ENCODE measurements around the gene MAGED1. TPM values are rescaled to one million over a fixed set of nuclear protein-coding genes. Genes with fewer than 3 reads are reported as not detected.

MAGED1 gene
- total RNA-seq, 2 experiments from 2014 or later = 42.7 to 43.1 TPM

- Mint-ChIP-seq H3K27me3 (no peaks in the 10 kb centered on the region), H3K27ac (no peak overlapping the region), H3K4me3 (no peak overlapping the region), H3K4me1 (ENCODE audit: low read depth) (peaks cover 12% of the 10 kb centered on the region), H3K9me3 (peaks cover 14% of the 10 kb centered on the region), H3K36me3 (peaks cover 16% of the 10 kb centered on the region)
- POLR2A ChIA-PET = no interaction called here
- DNase-seq = no peak
- CTCF ChIA-PET = no interaction called here
- intact Hi-C loops (cut with micrococcal nuclease) = no loop called here
Measured at GRCh38 chrX:51867626-51868025, 25.8 kb upstream of the MAGED1 start.

DNA sequence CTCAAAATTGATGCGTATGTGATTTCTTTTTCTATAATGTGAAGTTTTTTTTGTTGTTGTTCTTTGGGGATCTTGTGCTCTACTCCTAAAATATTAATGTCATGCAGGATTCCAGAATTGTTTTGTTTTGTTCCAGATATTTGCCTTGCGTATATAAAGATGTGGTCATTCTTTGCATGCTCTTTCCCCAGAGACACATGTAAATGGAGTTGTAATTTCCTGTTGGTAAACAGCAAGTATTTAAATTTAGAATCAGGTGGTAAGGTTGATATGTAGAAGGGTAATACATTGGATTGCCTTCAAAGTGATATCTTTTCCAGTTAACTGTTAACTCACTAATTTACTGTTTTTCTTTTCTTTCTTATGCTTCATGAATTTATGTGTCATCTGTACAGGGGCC lies 23.1 kb upstream of the MAGED1 start:
- peaks cover 7% of the 10 kb centered on the region for H3K36me3 Mint-ChIP-seq
- H3K27ac Mint-ChIP-seq = no peak overlapping the region
- CTCF ChIA-PET = no interaction called here
- H3K4me1 Mint-ChIP-seq (ENCODE audit: low read depth) = peaks cover 10% of the 10 kb centered on the region
- no peak for DNase-seq
- intact Hi-C loops (cut with micrococcal nuclease) = no loop called here
- H3K4me3 Mint-ChIP-seq = no peak overlapping the region
- no peaks in the 10 kb centered on the region for H3K27me3 Mint-ChIP-seq
- peaks cover 2% of the 10 kb centered on the region for H3K9me3 Mint-ChIP-seq
- POLR2A ChIA-PET = no interaction called here

GRCh38 chrX:51874123-51874522 lies 19.3 kb upstream of the MAGED1 start:
- ChIA-PET POLR2A (no interaction called here), CTCF (no interaction called here)
- H3K4me3 Mint-ChIP-seq = no peak overlapping the region
- no peaks in the 10 kb centered on the region for H3K27me3 Mint-ChIP-seq
- DNase-seq = no peak
- H3K4me1 Mint-ChIP-seq (ENCODE audit: low read depth) = peaks cover 4% of the 10 kb centered on the region
- peaks cover 5% of the 10 kb centered on the region for H3K36me3 Mint-ChIP-seq
- H3K27ac Mint-ChIP-seq = no peak overlapping the region
- peaks cover 2% of the 10 kb centered on the region for H3K9me3 Mint-ChIP-seq
- intact Hi-C loops (cut with micrococcal nuclease) = no loop called here

GRCh38 chrX:51876441-51876840 lies 17.0 kb upstream of the MAGED1 start:
- Mint-ChIP-seq H3K27me3 (no peaks in the 10 kb centered on the region), H3K36me3 (peaks cover 2% of the 10 kb centered on the region), H3K9me3 (no peaks in the 10 kb centered on the region), H3K4me3 (no peak overlapping the region), H3K4me1 (ENCODE audit: low read depth) (peaks cover 4% of the 10 kb centered on the region), H3K27ac (no peak overlapping the region)
- DNase-seq = no peak
- ChIA-PET CTCF (no interaction called here), POLR2A (no interaction called here)
- intact Hi-C loops (cut with micrococcal nuclease) = no loop called here

- Mint-ChIP-seq H3K9me3 (no peaks in the 10 kb centered on the region), H3K36me3 (peaks cover 2% of the 10 kb centered on the region), H3K27me3 (no peaks in the 10 kb centered on the region), H3K4me3 (no peak overlapping the region), H3K27ac (no peak overlapping the region), H3K4me1 (ENCODE audit: low read depth) (peaks cover 3% of the 10 kb centered on the region)
- POLR2A ChIA-PET = no interaction called here
- no peak for DNase-seq
- intact Hi-C loops (cut with micrococcal nuclease) = no loop called here
- CTCF ChIA-PET = no interaction called here
Measured at GRCh38 chrX:51878056-51878455, 15.4 kb upstream of the MAGED1 start.

- ChIA-PET CTCF (no interaction called here), POLR2A (no interaction called here)
- H3K4me3 Mint-ChIP-seq = no peak overlapping the region
- no peaks in the 10 kb centered on the region for H3K27me3 Mint-ChIP-seq
- H3K36me3 Mint-ChIP-seq = peaks cover 2% of the 10 kb centered on the region
- DNase-seq = no peak
- H3K27ac Mint-ChIP-seq = no peak overlapping the region
- intact Hi-C loops (cut with micrococcal nuclease) = loop anchor here (5.0 kb wide), 1 partner anchor 372 kb away; no protein-coding TSS in a partner anchor
- peaks cover 7% of the 10 kb centered on the region for H3K4me1 Mint-ChIP-seq (ENCODE audit: low read depth)
- H3K9me3 Mint-ChIP-seq = no peaks in the 10 kb centered on the region
Measured at GRCh38 chrX:51889851-51890250, 3.6 kb upstream of the MAGED1 start.

- peak overlapping the region; percentile 18 for H3K27ac Mint-ChIP-seq
- H3K36me3 Mint-ChIP-seq = peaks cover 2% of the 10 kb centered on the region
- POLR2A ChIA-PET = no interaction called here
- CTCF ChIA-PET = no interaction called here
- intact Hi-C loops (cut with micrococcal nuclease) = loop anchor here (5.0 kb wide), 1 partner anchor 371 kb away; no protein-coding TSS in a partner anchor
- no peak for DNase-seq
- no peak overlapping the region for H3K4me3 Mint-ChIP-seq
- no peaks in the 10 kb centered on the region for H3K27me3 Mint-ChIP-seq
- peaks cover 7% of the 10 kb centered on the region for H3K4me1 Mint-ChIP-seq (ENCODE audit: low read depth)
- H3K9me3 Mint-ChIP-seq = no peaks in the 10 kb centered on the region
Measured at GRCh38 chrX:51891245-51891644, 2.2 kb upstream of the MAGED1 start.

DNA sequence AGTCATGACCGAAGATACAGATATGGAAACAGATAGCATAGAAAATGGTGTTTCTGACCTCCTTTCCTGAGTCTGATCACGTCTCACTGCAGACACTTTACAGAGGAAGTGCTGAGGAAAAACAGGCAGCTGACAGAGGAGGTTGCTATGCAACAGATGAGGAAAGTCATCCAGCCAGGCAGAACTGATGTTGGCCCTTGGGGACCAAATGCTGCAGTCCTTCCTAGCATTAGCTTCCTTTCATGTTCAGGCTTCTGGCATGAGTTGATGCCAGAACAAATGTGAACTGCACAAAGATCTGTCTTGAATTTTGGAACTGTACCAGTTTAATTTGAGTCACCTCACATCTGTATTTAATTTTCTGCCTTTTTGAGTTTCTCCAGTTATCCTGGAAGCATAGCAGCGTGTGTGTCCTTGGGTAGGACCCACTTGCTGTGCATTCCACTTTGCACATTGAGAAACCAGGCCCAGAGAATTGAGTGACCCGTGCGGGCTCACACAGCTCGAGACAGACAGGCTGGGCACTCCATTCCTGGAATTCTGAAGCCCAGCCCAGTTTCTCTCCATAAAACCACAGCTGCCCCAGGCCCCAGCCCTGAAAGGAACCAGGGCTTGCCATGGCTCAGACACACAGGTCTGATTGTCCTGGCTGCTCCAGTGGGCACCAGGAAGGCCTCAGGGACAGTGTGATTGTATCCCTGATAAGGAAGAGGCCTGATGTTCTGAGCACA lies 1.4 kb upstream of the MAGED1 start:
- peaks cover 2% of the 10 kb centered on the region for H3K36me3 Mint-ChIP-seq
- no peaks in the 10 kb centered on the region for H3K27me3 Mint-ChIP-seq
- intact Hi-C loops (cut with micrococcal nuclease) = loop anchor here (5.0 kb wide), 1 partner anchor 370 kb away; no protein-coding TSS in a partner anchor
- ChIA-PET POLR2A (no interaction called here), CTCF (no interaction called here)
- peak overlapping the region; percentile 18 for H3K27ac Mint-ChIP-seq
- no peaks in the 10 kb centered on the region for H3K9me3 Mint-ChIP-seq
- H3K4me1 Mint-ChIP-seq (ENCODE audit: low read depth) = peaks cover 7% of the 10 kb centered on the region
- no peak for DNase-seq
- H3K4me3 Mint-ChIP-seq = no peak overlapping the region

DNA sequence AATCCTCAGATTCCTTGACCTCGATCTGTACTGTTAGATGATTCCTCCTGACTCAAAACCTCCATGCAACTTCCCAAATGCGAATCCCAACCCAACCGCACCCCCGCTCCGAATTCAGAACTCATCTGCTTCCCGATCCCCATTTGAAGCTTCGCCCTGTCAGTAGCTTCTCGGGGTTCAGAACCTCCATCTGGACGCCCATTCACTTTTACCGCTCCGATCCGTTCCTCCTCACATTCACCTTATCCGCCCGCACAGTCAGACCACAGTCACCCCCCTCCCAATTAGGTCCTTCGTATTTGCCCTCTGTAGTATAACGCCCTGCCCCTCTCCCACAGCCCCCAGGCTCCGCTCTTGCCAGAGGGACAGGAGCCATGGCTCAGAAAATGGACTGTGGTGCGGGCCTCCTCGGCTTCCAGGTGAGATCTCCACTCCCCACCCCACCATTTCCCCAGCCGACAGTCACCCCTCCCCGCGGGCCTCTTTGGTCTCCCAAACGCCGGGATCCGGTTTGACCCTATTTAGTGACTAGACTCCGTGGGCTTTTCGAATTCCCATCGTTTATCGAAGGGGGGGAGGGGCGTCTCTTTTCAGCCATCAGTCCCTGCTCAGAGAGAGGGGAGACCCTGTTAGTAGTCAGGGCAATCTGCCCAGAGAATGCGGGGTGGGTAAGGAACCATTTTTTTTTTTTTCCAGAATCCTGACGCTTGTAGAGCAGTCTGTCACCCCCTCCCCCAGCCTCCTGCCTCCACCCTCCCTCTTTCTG lies 691 bp downstream of the MAGED1 start:
- CTCF ChIA-PET = no interaction called here
- H3K27ac Mint-ChIP-seq = peak overlapping the region; percentile 61
- intact Hi-C loops (cut with micrococcal nuclease) = loop anchor here (1.0 to 5.0 kb wide), 2 partner anchors 91 to 368 kb away; no protein-coding TSS in a partner anchor
- POLR2A ChIA-PET = no interaction called here
- no peaks in the 10 kb centered on the region for H3K9me3 Mint-ChIP-seq
- H3K4me3 Mint-ChIP-seq = peak overlapping the region; percentile 91
- peaks cover 7% of the 10 kb centered on the region for H3K4me1 Mint-ChIP-seq (ENCODE audit: low read depth)
- peaks cover 5% of the 10 kb centered on the region for H3K36me3 Mint-ChIP-seq
- no peaks in the 10 kb centered on the region for H3K27me3 Mint-ChIP-seq
- DNase-seq = peak; percentile 23

DNA sequence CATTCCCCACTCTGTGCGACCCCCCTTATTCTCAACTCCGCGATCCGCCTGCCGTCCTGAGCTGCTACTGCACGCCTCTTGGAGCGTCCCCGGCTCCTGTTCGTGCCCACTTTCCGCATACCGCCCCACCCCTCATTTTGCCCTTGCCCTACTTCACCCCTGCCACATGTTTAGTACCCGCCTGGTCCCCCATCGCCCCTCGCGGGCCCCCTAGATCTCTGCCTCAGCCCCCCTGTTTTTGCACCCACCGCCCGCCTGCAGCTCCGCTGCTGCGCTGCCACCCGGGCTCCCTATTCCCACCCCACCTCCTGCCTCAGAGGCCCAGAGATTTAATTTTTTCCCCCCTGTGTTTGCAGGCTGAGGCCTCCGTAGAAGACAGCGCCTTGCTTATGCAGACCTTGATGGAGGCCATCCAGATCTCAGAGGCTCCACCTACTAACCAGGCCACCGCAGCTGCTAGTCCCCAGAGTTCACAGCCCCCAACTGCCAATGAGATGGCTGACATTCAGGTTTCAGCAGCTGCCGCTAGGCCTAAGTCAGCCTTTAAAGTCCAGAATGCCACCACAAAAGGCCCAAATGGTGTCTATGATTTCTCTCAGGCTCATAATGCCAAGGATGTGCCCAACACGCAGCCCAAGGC lies 1.4 kb downstream of the MAGED1 start:
- no peaks in the 10 kb centered on the region for H3K9me3 Mint-ChIP-seq

GRCh38 chrX:51896626-51897025 lies 3.2 kb downstream of the MAGED1 start:
- Mint-ChIP-seq H3K4me1 (ENCODE audit: low read depth) (peaks cover 5% of the 10 kb centered on the region), H3K27ac (no peak overlapping the region), H3K36me3 (peaks cover 12% of the 10 kb centered on the region), H3K4me3 (no peak overlapping the region), H3K27me3 (no peaks in the 10 kb centered on the region), H3K9me3 (no peaks in the 10 kb centered on the region)
- DNase-seq = no peak
- CTCF ChIA-PET = no interaction called here
- intact Hi-C loops (cut with micrococcal nuclease) = no loop called here
- POLR2A ChIA-PET = no interaction called here

More for the DNA sequence above, 1.4 kb downstream of the MAGED1 start:
- ChIA-PET CTCF (no interaction called here), POLR2A (no interaction called here)
- H3K4me1 Mint-ChIP-seq (ENCODE audit: low read depth) = peaks cover 7% of the 10 kb centered on the region
- H3K4me3 Mint-ChIP-seq = peak overlapping the region; percentile 91
- H3K36me3 Mint-ChIP-seq = peaks cover 5% of the 10 kb centered on the region
- intact Hi-C loops (cut with micrococcal nuclease) = loop anchor here (5.0 kb wide), 1 partner anchor 367 kb away; no protein-coding TSS in a partner anchor
- H3K27ac Mint-ChIP-seq = no peak overlapping the region
- no peak for DNase-seq
- no peaks in the 10 kb centered on the region for H3K27me3 Mint-ChIP-seq

GRCh38 chrX:51899741-51900140 lies 6.3 kb downstream of the MAGED1 start:
- no peak for DNase-seq
- H3K27me3 Mint-ChIP-seq = no peaks in the 10 kb centered on the region
- no peak overlapping the region for H3K4me3 Mint-ChIP-seq
- CTCF ChIA-PET = no interaction called here
- no peak overlapping the region for H3K27ac Mint-ChIP-seq
- no peaks in the 10 kb centered on the region for H3K9me3 Mint-ChIP-seq
- intact Hi-C loops (cut with micrococcal nuclease) = no loop called here
- peaks cover 12% of the 10 kb centered on the region for H3K36me3 Mint-ChIP-seq
- H3K4me1 Mint-ChIP-seq (ENCODE audit: low read depth) = peaks cover 2% of the 10 kb centered on the region
- POLR2A ChIA-PET = no interaction called here
